Right ventricle myocardium inferior (tissue), 1 donor: Measurements from ENCODE around the gene USH2A. TPM values are rescaled to one million over a fixed set of nuclear protein-coding genes. Genes with fewer than 3 reads are reported as not detected.

Experiments
- ATAC-seq: fragments of 200-7000 bp; cut with Tn5 transposase; one replicate; pipeline ENCODE4 v1.9.1; 2020; ENCODE audit warnings: mild to moderate bottlenecking, moderate library complexity
- DNase-seq: peaks from one replicate; pipeline ENCODE4 v3.0.0; 2021; ENCODE audit errors: missing footprints
- intact Hi-C: fragments of 100-400 bp; cut with DNase I; formaldehyde crosslinking; loops from one replicate; pipeline ENCODE4 v1.11.0; 2022
- total RNA-seq: library from RNA; stranded (reverse); fragmentation: NEBNext Ultra II Directional; extraction: Animal tissue kit (Norgen Biotek cat#: 25700); gene quantifications from one replicate; pipeline ENCODE4 v1.2.1, GENCODE V29; 2021
- donor health status: DM: no; HTN: yes; CAD: no; lungs with severe emphysema.

The USH2A gene
- total RNA-seq, 1 donor from 2014 or later = 1.3 TPM

- intact Hi-C loops = no loop called here
- ATAC-seq (no peak), DNase-seq (no peak)
Measured at GRCh38 chr1:215789981-215790380, 633.3 kb downstream of the USH2A start.

GRCh38 chr1:215786997-215787396 is 636.3 kb downstream of the USH2A start:
- intact Hi-C loops = no loop called here
- ATAC-seq (no peak), DNase-seq (no peak)

GRCh38 chr1:215780641-215781040 is 642.6 kb downstream of the USH2A start:
- intact Hi-C loops = no loop called here
- ATAC-seq (no peak), DNase-seq (no peak)

- ATAC-seq (no peak), DNase-seq (no peak)
- intact Hi-C loops = no loop called here
Measured at GRCh38 chr1:215780139-215780538, 643.1 kb downstream of the USH2A start.

- intact Hi-C loops = no loop called here
- ATAC-seq (no peak), DNase-seq (no peak)
Measured at GRCh38 chr1:215779729-215780128, 643.5 kb downstream of the USH2A start.

- ATAC-seq = no peak
- intact Hi-C loops = no loop called here
- no peak for DNase-seq
Measured at GRCh38 chr1:215777370-215777925, 645.8 kb downstream of the USH2A start.

- intact Hi-C loops = no loop called here
- DNase-seq = no peak
- ATAC-seq = no peak
Measured at GRCh38 chr1:215776336-215776735, 646.9 kb downstream of the USH2A start.

- ATAC-seq (no peak), DNase-seq (no peak)
- intact Hi-C loops = no loop called here
Measured at GRCh38 chr1:215772151-215772550, 651.1 kb downstream of the USH2A start.

GRCh38 chr1:215768303-215768702 is 654.9 kb downstream of the USH2A start:
- intact Hi-C loops = no loop called here
- no peak for ATAC-seq

GRCh38 chr1:215767761-215768160 is 655.5 kb downstream of the USH2A start:
- DNase-seq = no peak
- ATAC-seq = no peak
- intact Hi-C loops = no loop called here

More at GRCh38 chr1:215768303-215768702, 654.9 kb downstream of the USH2A start:
- DNase-seq = no peak

- intact Hi-C loops = no loop called here
- DNase-seq = no peak
- ATAC-seq = no peak
Measured at GRCh38 chr1:215766521-215766920, 656.7 kb downstream of the USH2A start.

- DNase-seq = no peak
- ATAC-seq = no peak
- intact Hi-C loops = no loop called here
Measured at GRCh38 chr1:215765833-215766232, 657.4 kb downstream of the USH2A start.

- ATAC-seq (no peak), DNase-seq (no peak)
- intact Hi-C loops = no loop called here
Measured at GRCh38 chr1:215761446-215761845, 661.8 kb downstream of the USH2A start.

GRCh38 chr1:215754112-215754511 is 669.1 kb downstream of the USH2A start:
- DNase-seq (no peak), ATAC-seq (no peak)
- intact Hi-C loops = no loop called here

GRCh38 chr1:215749414-215749813 is 673.8 kb downstream of the USH2A start:
- intact Hi-C loops = no loop called here
- DNase-seq (no peak), ATAC-seq (no peak)

GRCh38 chr1:215748431-215748830 is 674.8 kb downstream of the USH2A start:
- ATAC-seq = no peak
- intact Hi-C loops = no loop called here
- DNase-seq = no peak

GRCh38 chr1:215744419-215744818 is 678.8 kb downstream of the USH2A start:
- DNase-seq (no peak), ATAC-seq (no peak)
- intact Hi-C loops = no loop called here

- DNase-seq (no peak), ATAC-seq (no peak)
- intact Hi-C loops = no loop called here
Measured at GRCh38 chr1:215739025-215739424, 684.2 kb downstream of the USH2A start.

- ATAC-seq (no peak), DNase-seq (no peak)
- intact Hi-C loops = no loop called here
Measured at GRCh38 chr1:215731699-215732098, 691.5 kb downstream of the USH2A start.

- DNase-seq (no peak), ATAC-seq (no peak)
- intact Hi-C loops = no loop called here
Measured at GRCh38 chr1:215730600-215730999, 692.6 kb downstream of the USH2A start.

- no peak for ATAC-seq
Measured at GRCh38 chr1:215728169-215728568, 695.1 kb downstream of the USH2A start.

More at GRCh38 chr1:215728169-215728568, 695.1 kb downstream of the USH2A start:
- intact Hi-C loops = no loop called here
- DNase-seq = no peak
